Osteoblast (primary cell): ENCODE measurements around the gene SOX6. TPM values are rescaled to one million over a fixed set of nuclear protein-coding genes. Genes with fewer than 3 reads are reported as not detected.

ENCODE experiments used
- DNase-seq: peaks from one replicate; pipeline ENCODE4 v3.0.0; 2011; ENCODE audit warnings: low spot score, mixed read lengths; ENCODE audit not compliant: insufficient read length; ENCODE audit errors: missing footprints
- H2AFZ ChIP-seq: 2 replicates; pipeline ENCODE4 v1.6.0; 2011; ENCODE audit warnings: mild to moderate bottlenecking, low read length
- H3K27ac ChIP-seq: 2 replicates; pipeline ENCODE4 v1.5.1; 2011; ENCODE audit warnings: mild to moderate bottlenecking, low read depth, low read length, moderate library complexity
- H3K27me3 ChIP-seq: 2 replicates; pipeline ENCODE4 v1.6.0; 2012; ENCODE audit warnings: mild to moderate bottlenecking, control low read depth, inconsistent platforms, low read length, moderate library complexity; ENCODE audit not compliant: insufficient read depth
- H3K36me3 ChIP-seq: 2 replicates; pipeline ENCODE4 v1.5.1; 2011; ENCODE audit warnings: mild to moderate bottlenecking, low read length, control low read depth, moderate library complexity; ENCODE audit not compliant: insufficient read depth
- H3K4me1 ChIP-seq: 2 replicates; pipeline ENCODE4 v1.5.1; 2011; ENCODE audit warnings: mild to moderate bottlenecking, low read length, control low read depth, moderate library complexity; ENCODE audit not compliant: insufficient read depth
- H3K4me2 ChIP-seq: 2 replicates; pipeline ENCODE4 v1.6.0; 2011; ENCODE audit warnings: mild to moderate bottlenecking, low read length; ENCODE audit not compliant: insufficient read depth
- H3K4me3 ChIP-seq: fragments of 200-600 bp; sonication (generic); 3 replicates; pipeline ENCODE4 v1.5.1; 2012; ENCODE audit warnings: mild to moderate bottlenecking, low read length, inconsistent platforms; ENCODE audit not compliant: insufficient read depth
- H3K79me2 ChIP-seq: 2 replicates; pipeline ENCODE4 v1.6.0; 2012; ENCODE audit warnings: mild to moderate bottlenecking, low read length, control low read depth, inconsistent platforms; ENCODE audit not compliant: insufficient read depth
- H3K9me3 ChIP-seq: 2 replicates; pipeline ENCODE4 v1.5.1; 2011; ENCODE audit warnings: low read depth, low read length, control low read depth
- H4K20me1 ChIP-seq: 2 replicates; pipeline ENCODE4 v1.6.0; 2012; ENCODE audit warnings: mild to moderate bottlenecking, low read length, control low read depth; ENCODE audit not compliant: insufficient read depth
- CTCF ChIP-seq: IDR thresholded peaks from 2 replicates; pipeline ENCODE4 v1.5.1; 2011; ENCODE audit warnings: mild to moderate bottlenecking, low read depth, low read length, moderate library complexity; ENCODE audit errors: extremely low read depth
- total RNA-seq: library from RNA; depleted of rRNA; stranded (reverse); fragments of >200 nt; gene quantifications from 2 replicates; pipeline ENCODE4 v1.2.3, GENCODE V29; 2012

Gene SOX6
- total RNA-seq, 1 donor = 3.3 TPM

DNA sequence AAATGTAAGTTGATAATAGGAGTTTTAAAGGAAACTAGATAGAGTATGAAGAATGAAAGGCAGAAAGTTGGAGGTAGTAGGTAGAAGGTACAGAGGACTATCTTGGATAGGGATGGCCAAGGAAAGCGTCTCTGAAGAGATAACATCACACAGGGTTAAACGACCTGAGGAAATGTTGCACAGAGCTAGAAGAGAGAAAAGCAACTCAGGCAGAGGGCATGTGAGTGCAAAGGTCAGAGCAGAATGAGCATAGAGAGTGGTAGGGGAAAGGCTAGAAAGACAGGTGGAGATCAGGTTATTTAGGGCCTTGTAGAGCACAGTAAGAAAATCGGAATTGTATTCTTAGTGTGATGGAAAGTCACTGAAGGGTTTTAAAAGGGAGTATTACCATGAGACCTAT, 232.0 kb downstream of the SOX6 start:
- Histone ChIP-seq H2AFZ (no peak overlapping the region), H3K4me3 (no peak overlapping the region), H3K4me2 (no peak overlapping the region), H3K9me3 (no peaks in the 10 kb centered on the region), H4K20me1 (no peaks in the 10 kb centered on the region), H3K27ac (no peak overlapping the region), H3K27me3 (no peaks in the 10 kb centered on the region), H3K79me2 (no peaks in the 10 kb centered on the region), H3K36me3 (no peaks in the 10 kb centered on the region), H3K4me1 (no peaks in the 10 kb centered on the region)
- TF ChIP-seq CTCF = no peak
- no peak for DNase-seq

GRCh38 chr11:16121853-16122252, 234.5 kb downstream of the SOX6 start:
- Histone ChIP-seq H4K20me1 (no peaks in the 10 kb centered on the region), H3K4me3 (no peak overlapping the region), H3K4me2 (no peak overlapping the region), H3K9me3 (no peaks in the 10 kb centered on the region), H3K27ac (no peak overlapping the region), H2AFZ (no peak overlapping the region), H3K4me1 (no peaks in the 10 kb centered on the region), H3K36me3 (no peaks in the 10 kb centered on the region), H3K79me2 (no peaks in the 10 kb centered on the region), H3K27me3 (no peaks in the 10 kb centered on the region)
- no peak for TF ChIP-seq CTCF
- DNase-seq = no peak

DNA sequence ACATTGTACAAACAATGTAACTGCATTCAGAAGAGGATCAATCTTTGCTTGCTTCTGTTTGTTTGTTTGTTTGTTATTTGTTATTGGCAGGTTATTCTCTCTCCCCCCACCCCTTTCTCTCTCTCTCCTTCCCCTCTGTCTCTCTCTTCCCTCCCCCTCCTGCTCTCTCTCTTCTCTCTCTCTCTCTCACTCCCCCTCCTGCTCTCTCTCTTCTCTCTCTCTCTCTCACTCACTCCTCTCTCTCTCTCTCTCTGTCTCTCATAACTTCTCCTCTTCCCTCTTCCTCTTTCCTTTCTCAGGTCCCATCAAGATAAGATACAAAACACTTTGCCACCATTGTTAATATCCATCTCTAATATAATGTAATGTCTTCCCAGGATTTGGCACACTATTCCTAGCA, 236.3 kb downstream of the SOX6 start:
- Histone ChIP-seq H2AFZ (no peak overlapping the region), H3K36me3 (no peaks in the 10 kb centered on the region), H3K4me1 (no peaks in the 10 kb centered on the region), H3K4me2 (no peak overlapping the region), H3K9me3 (no peaks in the 10 kb centered on the region), H3K79me2 (no peaks in the 10 kb centered on the region), H3K4me3 (no peak overlapping the region), H4K20me1 (no peaks in the 10 kb centered on the region), H3K27ac (no peak overlapping the region), H3K27me3 (no peaks in the 10 kb centered on the region)
- DNase-seq = no peak
- TF ChIP-seq CTCF = no peak

DNA sequence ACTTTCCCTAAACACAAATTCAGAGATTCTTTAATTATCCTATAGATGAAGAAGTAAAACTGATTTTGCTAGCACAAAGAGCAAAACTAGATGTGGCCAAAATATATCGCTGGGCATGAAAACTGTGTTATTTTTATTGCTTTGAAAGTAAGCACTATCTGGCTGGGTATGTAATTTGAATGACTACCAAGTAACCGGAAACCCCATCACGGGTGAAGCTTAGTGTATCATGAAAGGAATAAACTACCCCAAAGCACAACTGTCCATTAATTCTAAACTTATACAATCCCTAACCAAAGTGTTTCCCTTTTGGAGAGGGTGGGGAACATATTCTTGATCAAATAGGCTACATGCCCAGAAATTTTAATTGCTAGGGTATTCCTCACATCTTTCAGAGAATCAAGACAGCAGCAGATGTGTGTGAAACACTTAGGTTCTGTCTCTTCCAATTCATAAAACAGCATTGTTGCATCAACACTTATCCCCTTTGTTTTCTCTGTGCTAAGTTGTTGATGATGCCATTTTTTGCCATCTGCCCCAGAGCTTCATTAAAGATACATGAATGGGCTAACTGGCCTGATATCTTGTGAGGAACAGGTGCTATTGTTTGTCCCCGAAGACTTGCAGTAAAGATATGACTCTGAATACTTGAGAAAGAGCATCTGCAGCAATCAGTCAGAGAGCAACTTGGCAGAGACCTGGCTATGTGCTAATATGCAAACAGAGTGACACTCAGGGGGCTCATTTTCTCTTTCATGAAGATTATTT, 238.2 kb downstream of the SOX6 start:
- Histone ChIP-seq H3K4me1 (no peaks in the 10 kb centered on the region), H3K36me3 (no peaks in the 10 kb centered on the region), H4K20me1 (no peaks in the 10 kb centered on the region), H3K27me3 (no peaks in the 10 kb centered on the region), H3K27ac (no peak overlapping the region), H3K4me3 (no peak overlapping the region), H3K79me2 (no peaks in the 10 kb centered on the region), H3K9me3 (no peaks in the 10 kb centered on the region), H3K4me2 (no peak overlapping the region), H2AFZ (no peak overlapping the region)
- no peak for TF ChIP-seq CTCF
- no peak for DNase-seq
